B cell (primary cell): ENCODE results near the gene DPY19L1. TPM values are rescaled to one million over a fixed set of nuclear protein-coding genes. Genes with fewer than 3 reads are reported as not detected.

Experiments
- ATAC-seq: fragments of 200-7000 bp; cut with Tn5 transposase; one replicate; pipeline ENCODE4 v1.10.0; 2021; ENCODE audit warnings: low read depth, mild to moderate bottlenecking, moderate number of reproducible peaks, moderate library complexity
- CTCF ChIA-PET: fragments of 350-600 bp; sonication (Branson Sonifier 250); formaldehyde crosslinking; loops from one replicate; lab custom pipeline; 2021; ENCODE audit warnings: antibody characterized with exemption, inconsistent platforms; lab: Charles Lee
- POLR2A ChIA-PET: fragments of 350-600 bp; sonication (Branson Sonifier 250); formaldehyde crosslinking; loops from one replicate; lab custom pipeline; 2021; ENCODE audit warnings: antibody characterized with exemption; lab: Charles Lee
- DNase-seq: peaks from one replicate; pipeline ENCODE4 v3.0.0; 2013
- H2AFZ ChIP-seq: 2 replicates; pipeline ENCODE4 v1.6.1; 2012; ENCODE audit warnings: mild to moderate bottlenecking, low read depth, low read length; ENCODE audit not compliant: insufficient read depth, poor library complexity, severe bottlenecking
- H3K27ac ChIP-seq, 2 donors: 1 replicate in 1 of 2; 2 replicates in 1 of 2; pipeline ENCODE4 v1.5.1; 2012 to 2013; ENCODE audit warnings: low read length in 2 of 2, mild to moderate bottlenecking in 2 of 2, moderate library complexity in 1 of 2
- H3K27me3 ChIP-seq, 4 experiments: fragments of 200-600 bp in 1 of 4; sonication (generic) in 1 of 4; replicated peaks in 1 of 4; 1 replicate in 2 of 4; 2 replicates in 2 of 4; pipeline versions ENCODE4 v1.6.1 to v1.7.0; 2013 to 2016; ENCODE audit warnings: low read length in 3 of 4, mild to moderate bottlenecking in 2 of 4, mixed read lengths in 1 of 4, moderate library complexity in 1 of 4; ENCODE audit not compliant: insufficient read depth in 4 of 4, control insufficient read depth in 3 of 4; ENCODE audit errors: control extremely low read depth in 1 of 4
- H3K36me3 ChIP-seq, 2 experiments: replicated peaks in 1 of 2; 1 replicate in 1 of 2; 2 replicates in 1 of 2; pipeline versions ENCODE4 v1.6.1 to v1.7.1; 2013; ENCODE audit warnings: low read length in 1 of 2; ENCODE audit not compliant: insufficient read depth in 2 of 2, control insufficient read depth in 1 of 2; ENCODE audit errors: control extremely low read depth in 1 of 2, extremely low read depth in 1 of 2
- H3K4me1 ChIP-seq, 2 donors: fragments of 200-600 bp in 1 of 2; sonication (generic) in 1 of 2; 1 replicate in 1 of 2; 2 replicates in 1 of 2; pipeline versions ENCODE4 v1.5.1 to v1.6.1; 2013 to 2017; ENCODE audit warnings: low read length in 2 of 2; ENCODE audit not compliant: control insufficient read depth in 2 of 2, insufficient read depth in 2 of 2
- H3K4me2 ChIP-seq: replicated peaks from 2 replicates; pipeline ENCODE3; 2012; ENCODE audit warnings: mild to moderate bottlenecking, low read depth, low read length; ENCODE audit not compliant: poor library complexity, severe bottlenecking
- H3K4me3 ChIP-seq, 5 experiments: fragments of 200-600 bp in 1 of 5; sonication (generic) in 1 of 5; 1 replicate in 3 of 5; 2 replicates in 2 of 5; pipeline versions ENCODE4 v1.5.1 to v1.7.0; 2011 to 2016; ENCODE audit warnings: low read length in 4 of 5, mild to moderate bottlenecking in 4 of 5, low read depth in 2 of 5, control low read depth in 1 of 5, moderate library complexity in 1 of 5; ENCODE audit not compliant: insufficient read depth in 1 of 5; ENCODE audit errors: control extremely low read depth in 1 of 5, extremely low read depth in 1 of 5
- H3K79me2 ChIP-seq: fragments of 200-600 bp; sonication (generic); one replicate; pipeline ENCODE4 v1.6.0; 2016; ENCODE audit warnings: low read length; ENCODE audit not compliant: control insufficient read depth, insufficient read depth
- H3K9ac ChIP-seq: fragments of 200-600 bp; sonication (generic); 2 replicates; pipeline ENCODE4 v1.6.1; 2017; ENCODE audit warnings: mild to moderate bottlenecking, low read length, moderate library complexity
- H3K9me3 ChIP-seq, 3 donors: one replicate each; pipeline versions ENCODE4 v1.6.1 to v1.7.1; 2013; ENCODE audit warnings: low read length in 2 of 3; ENCODE audit not compliant: control insufficient read depth in 2 of 3, insufficient read depth in 1 of 3; ENCODE audit errors: control extremely low read depth in 1 of 3
- H4K20me1 ChIP-seq: 2 replicates; pipeline ENCODE4 v1.6.0; 2012; ENCODE audit warnings: mild to moderate bottlenecking, low read length; ENCODE audit not compliant: insufficient read depth, control insufficient read depth, poor library complexity, severe bottlenecking
- H3K27ac Mint-ChIP-seq: one replicate; pipeline ENCODE4 v1.8.0; 2021; ENCODE audit warnings: mixed read lengths
- H3K27me3 Mint-ChIP-seq: one replicate; pipeline ENCODE4 v1.8.0; 2021; ENCODE audit warnings: mixed read lengths
- H3K4me1 Mint-ChIP-seq: one replicate; pipeline ENCODE4 v1.8.0; 2021; ENCODE audit warnings: mixed read lengths
- H3K4me3 Mint-ChIP-seq: one replicate; pipeline ENCODE4 v1.8.0; 2021; ENCODE audit warnings: mixed read lengths
- H3K9me3 Mint-ChIP-seq: one replicate; pipeline ENCODE4 v1.8.0; 2022; ENCODE audit warnings: mixed read lengths; ENCODE audit not compliant: insufficient read depth
- EZH2 ChIP-seq: IDR thresholded peaks from 2 replicates; pipeline ENCODE4 v1.6.1; 2012; ENCODE audit warnings: borderline replicate concordance, low read depth, mild to moderate bottlenecking, moderate library complexity, low read length; ENCODE audit not compliant: insufficient read depth, poor library complexity, severe bottlenecking
- WGBS: methylation state at CpG from one replicate; pipeline ENCODE4 v1.1.5; 2013; ENCODE audit warnings: missing lambda C conversion rate; ENCODE audit not compliant: insufficient coverage; 5-methylcytosine and 5-hydroxymethylcytosine counted together
- intact Hi-C: fragments of 100-400 bp; cut with micrococcal nuclease; formaldehyde crosslinking; loops from one replicate; pipeline ENCODE4 v1.10.0; 2022
- polyA plus RNA-seq: library from polyadenylated mRNA; depleted of rRNA; stranded (reverse); fragments of >200 nt; gene quantifications from 2 replicates; pipeline ENCODE4 v1.2.3, GENCODE V29; 2012
- total RNA-seq, 2 donors: library from RNA; stranded (reverse); fragments of 120-200 nt in 1 of 2; gene quantifications; 1 replicate in 1 of 2; 2 replicates in 1 of 2; pipeline versions ENCODE4 v1.2.3 to v1.2.4, GENCODE V29; 2013 to 2022
- TF ChIP-seq, protein P1 (sequence below): fragments of 200-600 bp; IDR thresholded peaks from one replicate; pipeline ENCODE4 v1.8.0; 2022; ENCODE audit warnings: antibody characterized with exemption, mild to moderate bottlenecking

Gene DPY19L1
- total and polyA plus RNA-seq, 2 donors (not counting 1 experiment from before 2014, with no cell fraction given) = 2.0 to 13.0 TPM

GRCh38 chr7:35022725-35023124 is 14.6 kb downstream of the DPY19L1 start:
- H3K4me1 ChIP-seq = no peaks in the 10 kb centered on the region
- DNase-seq (no peak), ATAC-seq (no peak)
- Mint-ChIP-seq H3K4me1 (peaks cover 3% of the 10 kb centered on the region), H3K4me3 (no peak overlapping the region), H3K27me3 (no peaks in the 10 kb centered on the region), H3K9me3 (no peaks in the 10 kb centered on the region), H3K27ac (no peak overlapping the region)
- 96% methylated on average over 10 of the region's 12 CpGs for WGBS
- intact Hi-C loops = no loop called here
- POLR2A ChIA-PET = no interaction called here
- H3K27ac ChIP-seq = no peak overlapping the region
- no peaks in the 10 kb centered on the region for H3K36me3 ChIP-seq
- peaks cover 6% of the 10 kb centered on the region for H4K20me1 ChIP-seq
- H3K9ac ChIP-seq = no peak overlapping the region
- TF ChIP-seq, protein P1, sequence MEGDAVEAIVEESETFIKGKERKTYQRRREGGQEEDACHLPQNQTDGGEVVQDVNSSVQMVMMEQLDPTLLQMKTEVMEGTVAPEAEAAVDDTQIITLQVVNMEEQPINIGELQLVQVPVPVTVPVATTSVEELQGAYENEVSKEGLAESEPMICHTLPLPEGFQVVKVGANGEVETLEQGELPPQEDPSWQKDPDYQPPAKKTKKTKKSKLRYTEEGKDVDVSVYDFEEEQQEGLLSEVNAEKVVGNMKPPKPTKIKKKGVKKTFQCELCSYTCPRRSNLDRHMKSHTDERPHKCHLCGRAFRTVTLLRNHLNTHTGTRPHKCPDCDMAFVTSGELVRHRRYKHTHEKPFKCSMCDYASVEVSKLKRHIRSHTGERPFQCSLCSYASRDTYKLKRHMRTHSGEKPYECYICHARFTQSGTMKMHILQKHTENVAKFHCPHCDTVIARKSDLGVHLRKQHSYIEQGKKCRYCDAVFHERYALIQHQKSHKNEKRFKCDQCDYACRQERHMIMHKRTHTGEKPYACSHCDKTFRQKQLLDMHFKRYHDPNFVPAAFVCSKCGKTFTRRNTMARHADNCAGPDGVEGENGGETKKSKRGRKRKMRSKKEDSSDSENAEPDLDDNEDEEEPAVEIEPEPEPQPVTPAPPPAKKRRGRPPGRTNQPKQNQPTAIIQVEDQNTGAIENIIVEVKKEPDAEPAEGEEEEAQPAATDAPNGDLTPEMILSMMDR = no peak
- no peak for TF ChIP-seq EZH2
- H3K27me3 ChIP-seq = no peaks in the 10 kb centered on the region
- CTCF ChIA-PET = no interaction called here
- H2AFZ ChIP-seq = no peak overlapping the region
- H3K9me3 ChIP-seq = no peaks in the 10 kb centered on the region
- H3K4me2 ChIP-seq = no peak overlapping the region
- peaks cover 24% of the 10 kb centered on the region for H3K79me2 ChIP-seq
- H3K4me3 ChIP-seq = no peak overlapping the region

GRCh38 chr7:35021445-35021844 is 15.8 kb downstream of the DPY19L1 start:
- Mint-ChIP-seq H3K4me1 (peaks cover 3% of the 10 kb centered on the region), H3K4me3 (no peak overlapping the region), H3K27ac (no peak overlapping the region), H3K27me3 (no peaks in the 10 kb centered on the region), H3K9me3 (no peaks in the 10 kb centered on the region)
- TF ChIP-seq EZH2 = no peak
- TF ChIP-seq, protein P1 = no peak
- ChIA-PET CTCF (no interaction called here), POLR2A (no interaction called here)
- Histone ChIP-seq H2AFZ (no peak overlapping the region), H3K9me3 (no peaks in the 10 kb centered on the region), H3K4me2 (no peak overlapping the region), H4K20me1 (peaks cover 6% of the 10 kb centered on the region), H3K9ac (no peak overlapping the region), H3K4me3 (no peak overlapping the region), H3K36me3 (peaks cover 0 to 5% of the 10 kb centered on the region in 2 experiments), H3K27me3 (no peaks in the 10 kb centered on the region), H3K4me1 (no peaks in the 10 kb centered on the region), H3K27ac (no peak overlapping the region), H3K79me2 (peaks cover 16% of the 10 kb centered on the region)
- DNase-seq (no peak), ATAC-seq (no peak)
- intact Hi-C loops = no loop called here
